Ammon's horn (tissue), 1 donor: ENCODE data around the gene SCPEP1.
"Not testable (repeated sequence)": the region's sequence is repeated elsewhere in the genome, so short reads cannot be mapped to it uniquely, and the experiment has no call there.

ENCODE experiments used
- DNase-seq: peaks from one replicate; pipeline ENCODE4 v3.0.0-alpha.2; 2016; ENCODE audit warnings: low spot score

Gene SCPEP1

DNA sequence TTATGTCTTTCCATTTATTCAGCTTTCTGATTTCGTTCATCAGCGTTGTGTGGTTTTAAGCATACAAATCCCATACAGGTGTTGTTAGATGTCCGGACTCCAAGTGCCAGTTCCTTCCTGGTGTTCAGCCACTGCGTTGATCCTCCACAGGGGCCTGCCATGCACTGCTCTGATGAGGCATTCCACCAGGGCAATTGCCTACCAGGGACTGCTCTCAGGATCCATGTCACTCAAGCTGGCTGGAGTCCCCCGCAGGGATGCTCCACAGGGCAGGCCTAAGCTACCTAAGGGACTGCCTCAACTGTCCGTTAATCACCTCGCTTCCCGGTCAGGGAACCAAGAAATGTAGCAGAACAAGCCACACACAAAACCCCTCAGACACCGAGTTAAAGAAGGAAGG is 12.7 kb upstream of the SCPEP1 start:
- not testable (repeated sequence) for DNase-seq

DNA sequence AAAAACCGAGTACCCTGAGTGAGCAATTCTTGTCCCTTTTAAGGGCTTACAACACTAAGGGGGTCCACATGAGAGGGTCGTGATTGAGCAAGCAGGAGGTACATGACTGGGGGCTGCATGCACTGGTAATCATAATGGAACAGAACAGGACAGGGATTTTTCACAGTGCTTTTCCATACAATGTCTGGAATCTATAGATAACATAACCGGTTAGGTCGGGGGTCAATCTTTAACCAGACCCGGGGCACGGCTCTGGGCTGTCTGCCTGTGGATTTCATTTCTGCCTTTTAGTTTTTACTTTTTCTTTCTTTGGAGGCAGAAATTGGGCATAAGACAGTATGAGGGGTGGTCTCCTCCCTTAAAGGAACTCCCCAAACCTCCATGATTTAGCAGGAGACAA is 12.2 kb upstream of the SCPEP1 start:
- not testable (repeated sequence) for DNase-seq

DNA sequence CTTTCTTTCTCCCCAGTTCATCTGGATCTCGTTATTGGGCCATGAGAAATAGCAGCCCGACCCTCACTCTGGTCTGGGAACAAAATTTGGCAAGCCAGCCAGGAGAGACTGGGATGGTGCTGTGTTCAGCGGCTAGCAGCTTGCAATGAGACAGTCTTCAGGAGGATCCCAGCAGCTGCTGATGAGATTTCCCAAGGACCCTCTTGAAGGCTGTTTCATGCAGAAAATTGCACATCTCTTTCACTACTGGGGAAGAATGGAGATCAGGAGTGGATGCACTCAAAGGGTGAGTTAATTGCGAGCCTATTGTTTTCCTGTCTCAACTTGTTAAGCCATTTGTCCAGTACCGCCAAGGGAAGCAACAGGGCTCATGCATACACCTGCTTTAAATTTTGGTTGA is 11.6 kb upstream of the SCPEP1 start:
- no peak for DNase-seq

DNA sequence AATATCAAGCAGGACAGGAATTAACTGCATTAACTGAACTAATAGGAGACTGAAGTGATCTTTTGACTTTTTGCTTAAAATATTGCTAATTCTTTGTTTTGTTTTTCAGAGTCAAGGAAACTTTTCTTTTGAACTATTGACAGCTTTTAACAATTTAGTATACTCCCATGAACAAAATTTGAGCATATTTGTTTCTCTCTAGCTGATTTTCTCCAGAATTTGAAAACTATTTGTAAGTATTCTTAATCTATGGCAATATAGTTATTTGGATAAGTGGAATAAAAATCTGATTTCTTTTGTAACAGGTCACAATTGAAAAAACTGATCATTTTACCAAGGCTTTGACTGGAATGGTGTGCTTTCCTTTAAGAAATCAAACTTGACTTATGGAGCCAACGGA is 7.0 kb upstream of the SCPEP1 start:
- DNase-seq, result no peak

DNA sequence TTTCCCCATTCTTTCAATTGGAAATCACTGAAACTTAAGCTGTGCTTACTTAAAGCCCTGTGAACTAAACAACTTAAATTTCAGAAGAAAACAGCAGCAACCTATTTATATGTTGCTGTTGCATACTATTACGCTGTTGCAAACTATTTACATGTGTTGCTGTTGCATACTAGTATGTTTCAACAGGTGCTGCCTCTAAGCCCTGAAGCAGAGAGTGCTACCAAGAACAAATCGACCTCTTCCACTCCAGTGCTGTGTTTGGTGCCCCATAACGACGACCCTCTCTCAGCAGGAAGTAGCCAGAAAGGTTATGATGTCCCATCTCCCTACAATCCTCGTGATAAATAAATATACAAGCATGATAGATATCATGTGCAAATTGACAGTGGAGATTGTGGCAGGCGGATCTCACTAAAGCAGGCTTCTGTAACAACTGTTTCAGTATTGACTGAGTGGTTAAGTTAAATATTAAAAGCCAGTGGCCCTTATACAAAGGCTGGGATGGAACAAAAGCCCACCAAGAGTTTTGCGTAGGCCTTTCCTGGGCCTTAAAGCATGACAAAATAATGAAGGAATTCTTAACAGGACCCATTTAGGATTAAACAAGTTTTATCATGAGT is 5.7 kb upstream of the SCPEP1 start:
- no peak for DNase-seq

DNA sequence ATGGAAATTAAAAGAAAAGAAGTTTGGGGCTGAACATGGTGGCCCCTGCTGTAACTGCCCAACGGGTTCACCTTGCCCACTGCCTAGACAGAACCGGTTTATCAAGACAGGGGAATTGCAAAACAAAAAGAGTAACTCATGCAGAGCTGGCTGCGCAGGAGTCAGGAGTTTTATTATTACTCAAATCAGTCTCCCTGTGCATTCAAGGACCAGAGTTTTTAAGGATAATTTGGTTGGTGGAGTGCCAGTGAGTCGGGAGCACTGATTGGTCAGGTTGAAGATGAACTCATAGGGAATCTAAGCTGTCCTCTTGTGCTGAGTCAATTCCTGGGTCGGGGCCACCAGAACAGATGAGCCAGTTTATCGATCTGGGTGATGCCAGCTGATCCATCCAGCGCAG is 4.4 kb upstream of the SCPEP1 start:
- no peak for DNase-seq

DNA sequence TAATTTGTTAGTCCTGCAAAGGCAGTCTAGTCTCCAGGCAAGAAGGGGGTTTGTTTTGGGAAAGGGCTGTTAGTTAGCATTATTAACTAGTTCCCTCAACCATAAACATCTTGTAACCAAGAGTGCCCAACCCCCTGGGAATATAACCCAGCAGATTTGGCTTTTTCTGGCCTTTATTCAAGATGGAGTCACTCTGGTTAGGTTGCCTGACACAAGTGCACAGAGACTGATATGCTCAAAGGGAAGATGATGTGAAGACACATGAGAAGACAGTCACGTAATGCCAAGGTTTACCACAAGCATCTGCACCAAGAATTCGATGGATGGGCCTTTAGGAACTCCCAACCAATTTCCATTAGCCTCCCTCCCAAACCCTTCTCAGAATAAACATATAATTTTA is 3.9 kb upstream of the SCPEP1 start:
- no peak for DNase-seq

DNA sequence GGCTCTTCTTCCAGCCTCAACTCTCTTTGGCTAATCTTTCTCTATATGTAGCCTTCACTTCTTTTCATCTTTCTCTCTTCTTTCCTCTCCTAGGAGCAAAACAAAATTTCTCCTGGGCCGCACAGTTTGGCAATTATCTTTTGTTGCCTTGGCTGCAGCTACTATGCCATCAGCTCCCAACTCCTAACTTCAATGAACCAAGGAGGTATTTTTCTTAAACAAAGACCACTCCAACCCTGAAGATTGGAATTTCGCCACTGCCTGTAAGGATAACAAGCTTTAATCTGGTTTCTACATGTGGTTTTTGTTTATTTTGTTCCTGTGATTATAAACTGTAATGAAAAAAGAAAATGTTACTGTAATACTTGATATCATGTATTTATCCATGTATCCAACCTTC is 2.3 kb upstream of the SCPEP1 start:
- DNase-seq, result no peak

DNA sequence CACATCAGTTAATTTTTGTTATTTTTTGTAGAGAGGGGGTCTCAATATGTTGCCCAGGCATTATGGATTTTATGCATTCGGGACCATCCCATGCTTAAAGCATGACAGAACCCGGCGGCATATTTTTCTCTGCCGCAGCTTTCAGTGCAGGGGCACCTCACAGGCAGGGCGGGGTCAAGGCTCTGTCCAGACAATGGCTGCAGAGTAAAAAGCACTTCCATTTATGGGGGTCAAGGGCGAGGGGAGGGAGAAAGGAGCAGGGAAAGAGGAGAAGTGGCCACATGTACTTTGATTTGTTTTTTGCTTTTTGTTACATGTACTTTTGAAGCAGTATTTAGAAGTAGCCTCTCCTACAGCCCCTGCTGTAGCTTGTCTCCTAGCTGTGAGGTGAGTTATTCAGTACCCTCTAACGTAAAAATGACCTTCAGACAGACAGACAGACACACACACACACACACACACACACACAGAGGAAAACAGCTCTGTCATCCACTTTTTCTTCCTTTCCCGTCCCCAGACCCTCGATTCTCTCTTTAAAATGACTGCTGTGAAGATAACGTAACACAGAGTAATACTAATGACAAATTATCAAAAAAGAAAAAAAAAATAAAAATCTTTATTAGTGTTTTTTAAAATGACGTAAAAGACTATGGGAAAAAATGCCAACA is 856 bp upstream of the SCPEP1 start:
- no peak for DNase-seq

DNA sequence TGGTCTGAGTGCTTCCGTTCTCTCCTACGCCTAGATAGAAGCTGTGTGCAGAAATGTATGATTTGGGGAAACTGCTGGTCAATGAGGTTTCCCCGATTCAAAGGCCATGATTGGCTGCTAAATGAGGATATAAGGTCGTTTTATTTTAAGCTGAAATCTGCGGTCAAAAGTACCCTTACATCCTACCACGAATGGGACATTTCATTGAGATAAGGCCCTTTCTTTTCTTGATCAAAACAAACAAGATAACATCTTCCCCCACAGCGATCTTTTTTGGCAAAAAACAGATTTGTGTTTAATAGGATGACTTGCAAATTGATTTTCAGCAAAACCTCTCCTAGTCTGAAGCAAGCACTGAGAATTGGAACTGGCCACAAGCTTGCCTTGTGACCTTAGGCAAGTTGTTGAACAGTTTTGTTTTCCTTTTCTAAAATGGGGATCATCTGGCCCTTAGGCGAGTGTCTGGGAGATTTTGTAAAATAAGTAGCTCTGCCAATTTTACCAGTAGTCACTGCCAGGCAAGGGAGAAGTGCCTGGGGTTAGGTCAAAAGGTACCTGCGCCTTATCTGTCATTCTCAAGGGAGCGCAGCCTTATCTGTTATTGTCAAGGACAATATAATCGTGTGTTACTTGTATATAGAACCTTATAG is 635 bp downstream of the SCPEP1 start:
- DNase-seq, result no peak

DNA sequence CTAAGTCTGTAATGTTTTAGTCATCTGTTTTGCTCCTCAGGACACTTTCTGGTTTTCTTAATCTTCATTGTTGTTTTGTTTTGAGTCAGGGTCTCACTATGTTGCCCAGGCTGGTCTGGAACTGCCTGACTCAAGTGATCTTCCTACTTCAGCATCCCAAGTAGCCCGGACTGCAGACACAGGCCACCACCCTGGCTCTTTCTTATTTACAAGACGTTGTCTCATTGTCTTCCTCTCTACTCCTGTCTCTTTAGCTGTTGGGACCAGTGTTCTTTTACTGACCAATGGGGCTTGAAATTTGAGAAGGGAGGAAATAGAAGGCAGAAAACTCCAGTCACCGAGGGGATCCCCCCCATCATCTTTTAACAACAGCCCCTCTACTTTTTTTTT is 1.2 kb downstream of the SCPEP1 start:
- DNase-seq, result no peak

DNA sequence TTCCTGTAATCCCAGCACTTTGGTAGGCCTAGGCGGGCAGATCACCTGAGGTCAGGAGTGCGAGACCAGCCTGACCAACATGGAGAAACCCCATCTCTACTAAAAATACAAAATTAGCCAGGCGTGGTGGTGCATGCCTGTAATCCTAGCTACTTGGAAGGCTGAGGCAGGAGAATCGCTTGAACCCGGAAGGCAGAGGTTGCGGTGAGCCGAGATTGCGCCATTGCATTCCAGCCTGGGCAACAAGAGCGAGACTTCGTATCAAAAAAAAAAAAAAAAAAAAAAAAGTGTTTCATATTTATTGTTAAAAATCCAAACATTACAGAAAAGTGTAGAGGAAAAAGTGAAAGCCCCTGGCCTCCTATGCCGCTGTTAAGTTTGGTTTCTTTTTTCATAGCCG is 2.6 kb downstream of the SCPEP1 start:
- not testable (repeated sequence) for DNase-seq

DNA sequence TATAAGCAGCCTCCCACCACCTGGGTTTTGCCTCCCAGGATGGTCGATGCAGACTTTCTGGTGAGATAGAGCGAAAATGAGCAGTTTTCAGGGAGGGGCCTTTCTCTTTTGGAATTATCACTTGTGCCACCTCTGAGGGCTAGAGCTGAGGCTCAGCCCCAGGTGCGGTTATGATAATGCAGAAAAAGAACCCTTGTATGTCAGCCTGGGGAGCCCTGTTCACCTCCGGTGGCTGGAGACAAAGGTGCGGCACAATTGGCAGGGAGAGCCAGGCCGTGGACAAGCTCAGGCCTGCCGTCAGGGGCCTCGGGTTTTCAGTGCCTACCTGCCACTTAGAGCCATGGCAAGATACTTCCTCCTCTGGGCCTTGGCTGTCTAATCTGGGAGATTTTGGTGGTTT is 4.4 kb downstream of the SCPEP1 start:
- no peak for DNase-seq

DNA sequence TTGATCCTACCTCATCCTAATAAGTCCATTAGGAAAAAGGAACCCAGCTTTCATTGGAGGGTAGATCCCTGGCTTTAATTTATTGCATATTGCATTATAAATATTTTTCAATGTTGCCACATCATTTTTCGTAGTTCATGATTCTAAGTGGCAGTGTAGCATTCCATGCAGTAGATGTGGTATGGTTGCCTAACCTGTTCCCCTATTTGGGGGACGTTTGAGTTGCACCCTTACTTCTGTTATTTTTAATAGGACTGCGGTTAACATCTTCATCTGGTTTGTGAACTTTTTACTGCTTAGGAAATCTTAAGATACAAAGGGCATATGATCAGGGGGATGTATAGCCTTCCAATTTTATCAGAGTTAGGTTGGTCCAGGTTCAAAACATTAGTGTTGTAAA is 5.4 kb downstream of the SCPEP1 start:
- no peak for DNase-seq

DNA sequence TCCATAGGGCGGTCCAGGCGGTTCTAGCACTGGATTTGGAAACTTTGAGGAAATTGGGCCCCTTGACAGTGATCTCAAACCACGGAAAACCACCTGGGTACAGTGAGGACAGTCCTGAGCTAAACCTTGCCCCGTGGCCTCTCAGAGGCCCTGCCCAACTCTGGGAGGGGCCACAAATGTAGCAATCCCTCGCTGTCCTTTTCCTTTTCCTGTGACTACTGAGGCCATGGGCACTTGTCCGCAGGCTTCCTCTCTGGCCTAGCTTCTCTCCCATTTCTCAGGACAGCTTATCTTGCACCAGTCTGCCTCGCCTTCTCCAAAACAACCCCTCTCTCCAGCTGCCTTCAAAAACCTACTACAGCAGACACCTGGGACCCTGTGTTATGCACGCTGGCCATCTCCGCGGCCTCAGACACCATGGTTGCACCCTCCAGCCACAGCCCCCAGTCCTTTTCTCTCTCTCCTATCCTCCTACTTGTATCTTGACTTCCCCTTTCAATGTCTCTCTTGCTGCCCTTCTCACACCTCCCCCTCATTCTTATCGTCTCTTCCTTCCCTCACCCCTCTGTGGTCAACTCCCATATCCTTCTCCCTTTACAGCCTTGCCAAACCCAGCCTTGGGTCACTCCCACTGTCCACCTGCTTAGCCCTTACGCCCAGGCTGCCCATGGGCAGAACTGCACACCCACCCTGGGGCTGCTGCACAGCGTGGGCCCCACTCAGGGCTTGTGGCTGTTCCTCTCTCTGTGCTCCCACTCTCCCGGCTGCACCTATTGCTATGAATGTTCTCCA is 7.6 kb downstream of the SCPEP1 start:
- peak; percentile 57 for DNase-seq

DNA sequence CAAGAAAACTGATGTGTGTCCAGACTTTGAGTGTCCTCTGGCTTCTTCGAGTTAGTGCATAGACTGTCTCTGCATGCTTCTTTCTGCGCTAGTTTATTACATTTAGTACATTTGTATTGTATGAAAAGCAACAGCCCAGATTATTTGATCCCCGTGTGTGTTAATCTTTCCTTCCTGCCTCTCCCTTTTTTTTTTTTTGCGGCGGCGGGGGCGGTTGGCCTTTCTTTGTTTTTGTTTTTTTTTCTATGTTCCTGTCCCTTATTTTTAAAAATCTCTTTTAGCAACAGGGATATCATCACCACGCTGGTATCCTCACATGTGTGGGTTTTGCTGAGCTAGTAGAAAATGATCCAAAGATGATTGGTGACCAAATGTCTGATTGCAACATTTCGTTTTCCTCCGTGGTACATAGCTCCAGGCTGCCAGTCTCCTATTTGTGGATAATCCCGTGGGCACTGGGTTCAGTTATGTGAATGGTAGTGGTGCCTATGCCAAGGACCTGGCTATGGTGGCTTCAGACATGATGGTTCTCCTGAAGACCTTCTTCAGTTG is 9.4 kb downstream of the SCPEP1 start:
- DNase-seq, result no peak

DNA sequence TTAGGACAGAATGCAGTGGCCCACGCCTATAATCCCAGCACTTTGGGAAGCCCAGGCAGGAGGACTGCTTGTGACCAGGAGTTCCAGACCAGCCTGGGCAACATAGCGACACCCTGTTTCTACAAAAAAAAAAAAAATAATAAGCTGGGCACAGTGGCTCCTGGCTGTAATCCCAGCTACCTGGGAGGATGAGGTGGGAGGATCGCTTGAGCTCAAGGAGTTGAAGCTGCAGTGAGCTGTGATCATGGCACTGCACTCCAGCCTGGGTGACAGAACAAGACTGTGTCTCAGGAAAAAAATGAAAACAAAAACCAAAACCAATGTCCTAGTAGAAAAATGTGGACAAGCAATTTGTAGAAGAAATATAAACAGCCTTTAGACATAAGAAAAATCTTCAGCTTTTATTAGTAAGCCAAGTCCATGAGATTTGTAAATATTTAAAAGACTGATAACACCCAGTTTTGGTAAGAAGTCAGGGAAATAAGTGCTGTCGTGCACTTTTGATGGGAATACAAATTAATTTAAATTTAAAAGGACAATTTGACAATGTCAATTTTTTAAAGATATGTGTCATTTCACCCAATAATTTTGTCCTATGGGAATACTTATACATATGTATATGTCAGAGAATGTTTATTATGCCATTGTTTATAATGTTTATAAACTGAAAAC is 11.1 kb downstream of the SCPEP1 start:
- DNase-seq, result no peak

DNA sequence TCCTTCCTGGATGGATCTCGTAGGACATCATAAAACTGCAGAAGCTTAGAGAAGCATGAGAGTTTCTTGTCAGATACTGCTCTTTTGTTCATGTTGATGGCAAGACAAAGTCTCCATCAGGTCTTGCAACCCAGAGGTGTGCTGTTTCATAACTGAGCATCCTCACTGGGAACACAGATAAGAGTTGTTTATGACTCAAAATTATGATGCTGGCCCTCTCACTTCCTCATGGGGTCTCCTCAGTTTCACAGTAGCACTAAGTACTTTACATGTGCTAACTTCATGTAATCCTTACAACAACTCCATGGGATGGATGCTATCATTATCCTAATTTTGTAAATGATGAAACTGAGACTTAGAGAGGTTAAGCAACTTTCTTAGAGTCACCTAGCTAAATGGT is 14.4 kb downstream of the SCPEP1 start:
- DNase-seq, result no peak

DNA sequence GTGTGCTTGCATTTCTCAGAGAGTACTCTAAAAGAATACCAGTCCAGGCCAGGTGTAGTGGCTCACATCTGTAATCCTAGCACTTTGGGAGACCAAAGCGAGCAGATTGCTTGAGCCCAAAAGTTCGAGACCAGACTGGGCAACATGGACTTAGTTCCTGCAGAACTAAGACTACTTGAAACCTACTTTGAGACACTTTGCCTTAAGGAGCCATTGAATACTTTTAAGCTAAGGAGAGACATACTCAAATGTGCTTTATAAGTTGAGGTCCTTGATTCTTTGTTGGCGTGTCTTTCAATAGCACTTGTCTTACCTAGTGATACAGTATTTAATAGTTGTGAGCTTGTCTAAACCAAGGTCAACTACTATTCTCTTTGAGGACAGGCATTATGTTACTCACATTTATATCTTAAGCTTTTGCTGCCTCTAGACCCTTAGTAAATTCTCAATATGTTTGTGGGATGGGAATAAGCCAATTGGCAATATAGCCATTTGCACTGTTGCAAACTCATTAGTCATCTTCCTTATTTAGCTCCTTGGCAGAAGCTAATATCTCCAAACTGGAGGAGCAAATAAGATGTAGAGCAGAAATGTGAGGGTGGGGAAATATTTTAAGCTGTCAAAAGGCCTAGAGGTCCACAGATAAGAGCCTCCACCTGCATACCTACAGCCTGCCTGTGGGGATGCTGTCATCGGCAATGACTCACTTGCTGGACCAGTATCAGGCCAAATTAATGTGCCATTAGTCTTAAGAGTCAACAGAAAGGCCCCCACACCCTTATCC is 16.3 kb downstream of the SCPEP1 start:
- no peak for DNase-seq

DNA sequence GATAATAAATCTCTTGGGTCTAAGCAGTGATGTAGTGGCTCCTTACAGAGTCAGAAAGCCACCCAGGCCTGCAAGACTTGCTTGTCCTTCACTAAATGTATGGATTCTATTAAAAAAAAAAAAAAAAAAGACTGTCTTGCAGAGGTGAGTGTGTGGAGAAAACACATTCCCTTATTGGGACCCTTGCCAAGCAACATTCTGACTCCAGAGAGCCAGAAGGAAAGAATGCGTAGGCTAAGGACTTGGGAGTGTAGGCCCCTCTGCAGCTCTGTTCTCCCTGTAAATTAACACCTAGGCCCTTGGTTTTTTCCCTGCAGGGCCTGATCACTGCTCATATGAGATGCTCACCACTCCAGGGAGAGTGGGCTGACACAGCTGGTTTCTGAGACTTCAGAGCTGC is 17.8 kb downstream of the SCPEP1 start:
- no peak for DNase-seq

DNA sequence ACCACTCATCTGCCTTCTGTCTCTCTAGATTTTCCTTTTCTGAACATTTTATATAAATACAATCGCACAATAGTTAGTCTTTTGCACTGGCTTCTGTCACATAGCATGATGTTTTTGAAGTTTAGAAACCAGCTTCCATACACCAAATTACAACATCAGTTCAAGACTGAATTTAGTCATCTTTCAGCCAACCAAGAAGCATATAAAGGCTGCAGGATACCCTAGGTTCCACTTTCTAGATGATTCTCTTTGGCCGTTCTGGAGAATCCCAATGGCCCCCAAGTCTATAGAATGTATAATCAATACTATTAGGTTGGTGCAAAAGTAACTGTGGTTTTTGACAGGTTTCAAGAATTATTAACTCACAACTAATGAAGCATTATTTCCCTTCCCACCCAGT is 19.4 kb downstream of the SCPEP1 start:
- no peak for DNase-seq
